Osteoblast (primary cell): Measurements from ENCODE around the gene FAM120A. TPM values are rescaled to one million over a fixed set of nuclear protein-coding genes. Genes with fewer than 3 reads are reported as not detected.

Source experiments
- DNase-seq: peaks from one replicate; pipeline ENCODE4 v3.0.0; 2011; ENCODE audit warnings: low spot score, mixed read lengths; ENCODE audit not compliant: insufficient read length; ENCODE audit errors: missing footprints
- H2AFZ ChIP-seq: 2 replicates; pipeline ENCODE4 v1.6.0; 2011; ENCODE audit warnings: mild to moderate bottlenecking, low read length
- H3K27ac ChIP-seq: 2 replicates; pipeline ENCODE4 v1.5.1; 2011; ENCODE audit warnings: mild to moderate bottlenecking, low read depth, low read length, moderate library complexity
- H3K27me3 ChIP-seq: 2 replicates; pipeline ENCODE4 v1.6.0; 2012; ENCODE audit warnings: mild to moderate bottlenecking, control low read depth, inconsistent platforms, low read length, moderate library complexity; ENCODE audit not compliant: insufficient read depth
- H3K36me3 ChIP-seq: 2 replicates; pipeline ENCODE4 v1.5.1; 2011; ENCODE audit warnings: mild to moderate bottlenecking, low read length, control low read depth, moderate library complexity; ENCODE audit not compliant: insufficient read depth
- H3K4me1 ChIP-seq: 2 replicates; pipeline ENCODE4 v1.5.1; 2011; ENCODE audit warnings: mild to moderate bottlenecking, low read length, control low read depth, moderate library complexity; ENCODE audit not compliant: insufficient read depth
- H3K4me2 ChIP-seq: 2 replicates; pipeline ENCODE4 v1.6.0; 2011; ENCODE audit warnings: mild to moderate bottlenecking, low read length; ENCODE audit not compliant: insufficient read depth
- H3K4me3 ChIP-seq: fragments of 200-600 bp; sonication (generic); 3 replicates; pipeline ENCODE4 v1.5.1; 2012; ENCODE audit warnings: mild to moderate bottlenecking, low read length, inconsistent platforms; ENCODE audit not compliant: insufficient read depth
- H3K79me2 ChIP-seq: 2 replicates; pipeline ENCODE4 v1.6.0; 2012; ENCODE audit warnings: mild to moderate bottlenecking, low read length, control low read depth, inconsistent platforms; ENCODE audit not compliant: insufficient read depth
- H3K9me3 ChIP-seq: 2 replicates; pipeline ENCODE4 v1.5.1; 2011; ENCODE audit warnings: low read depth, low read length, control low read depth
- H4K20me1 ChIP-seq: 2 replicates; pipeline ENCODE4 v1.6.0; 2012; ENCODE audit warnings: mild to moderate bottlenecking, low read length, control low read depth; ENCODE audit not compliant: insufficient read depth
- CTCF ChIP-seq: IDR thresholded peaks from 2 replicates; pipeline ENCODE4 v1.5.1; 2011; ENCODE audit warnings: mild to moderate bottlenecking, low read depth, low read length, moderate library complexity; ENCODE audit errors: extremely low read depth
- total RNA-seq: library from RNA; depleted of rRNA; stranded (reverse); fragments of >200 nt; gene quantifications from 2 replicates; pipeline ENCODE4 v1.2.3, GENCODE V29; 2012

The FAM120A gene
- total RNA-seq, 1 donor = 136 TPM

- Histone ChIP-seq H3K79me2 (peaks cover 76% of the 10 kb centered on the region), H3K9me3 (no peaks in the 10 kb centered on the region), H3K27ac (no peak overlapping the region), H3K4me3 (no peak overlapping the region), H4K20me1 (peaks cover 50% of the 10 kb centered on the region), H2AFZ (no peak overlapping the region), H3K4me2 (no peak overlapping the region), H3K36me3 (no peaks in the 10 kb centered on the region), H3K4me1 (no peaks in the 10 kb centered on the region), H3K27me3 (no peaks in the 10 kb centered on the region)
- DNase-seq = no peak
- TF ChIP-seq CTCF = no peak
Observed at GRCh38 chr9:93612052-93612795, 160.7 kb downstream of the FAM120A start.

GRCh38 chr9:93612796-93613154, 161.3 kb downstream of the FAM120A start:
- H3K36me3 ChIP-seq = no peaks in the 10 kb centered on the region
- TF ChIP-seq CTCF = no peak
- peaks cover 75% of the 10 kb centered on the region for H3K79me2 ChIP-seq
- no peak overlapping the region for H3K4me2 ChIP-seq
- no peak overlapping the region for H3K27ac ChIP-seq
- DNase-seq = no peak
- H3K27me3 ChIP-seq = no peaks in the 10 kb centered on the region
- H2AFZ ChIP-seq = no peak overlapping the region
- H3K9me3 ChIP-seq = no peaks in the 10 kb centered on the region
- H3K4me1 ChIP-seq = no peaks in the 10 kb centered on the region
- peaks cover 50% of the 10 kb centered on the region for H4K20me1 ChIP-seq
- H3K4me3 ChIP-seq = no peak overlapping the region

GRCh38 chr9:93613174-93613573, 161.7 kb downstream of the FAM120A start:
- Histone ChIP-seq H4K20me1 (peaks cover 49% of the 10 kb centered on the region), H3K4me2 (no peak overlapping the region)

GRCh38 chr9:93613791-93614190, 162.3 kb downstream of the FAM120A start:
- no peaks in the 10 kb centered on the region for H3K4me1 ChIP-seq
- H3K27me3 ChIP-seq = no peaks in the 10 kb centered on the region
- no peak overlapping the region for H3K27ac ChIP-seq
- no peaks in the 10 kb centered on the region for H3K9me3 ChIP-seq
- H3K4me2 ChIP-seq = no peak overlapping the region
- no peak for DNase-seq
- H3K36me3 ChIP-seq = no peaks in the 10 kb centered on the region
- H3K79me2 ChIP-seq = peaks cover 75% of the 10 kb centered on the region
- peaks cover 53% of the 10 kb centered on the region for H4K20me1 ChIP-seq
- H2AFZ ChIP-seq = no peak overlapping the region
- no peak for TF ChIP-seq CTCF
- no peak overlapping the region for H3K4me3 ChIP-seq

More at GRCh38 chr9:93613174-93613573, 161.7 kb downstream of the FAM120A start:
- H3K27me3 ChIP-seq = no peaks in the 10 kb centered on the region
- H3K36me3 ChIP-seq = no peaks in the 10 kb centered on the region
- H3K4me1 ChIP-seq = no peaks in the 10 kb centered on the region
- no peak overlapping the region for H3K27ac ChIP-seq
- peaks cover 75% of the 10 kb centered on the region for H3K79me2 ChIP-seq
- no peaks in the 10 kb centered on the region for H3K9me3 ChIP-seq
- TF ChIP-seq CTCF = no peak
- H2AFZ ChIP-seq = no peak overlapping the region
- DNase-seq = no peak
- no peak overlapping the region for H3K4me3 ChIP-seq
